Astrocyte of the spinal cord (primary cell): ENCODE measurements around the gene MYO3A.
A peak's percentile ranks its signal among the peaks of the same experiment; 100 is the strongest.

Experiments used
- DNase-seq: peaks from one replicate; pipeline ENCODE4 v3.0.0; 2011; ENCODE audit warnings: low read depth, low spot score
- H3K4me3 ChIP-seq: 2 replicates; pipeline ENCODE4 v1.5.1; 2011; ENCODE audit warnings: low read depth, mild to moderate bottlenecking, low read length, moderate library complexity
- in situ Hi-C: cut with HindIII; loops from 2 replicates; pipeline ENCODE4 v1.10.0; 2017; ENCODE audit warnings: low sequenced_read_pairs
- TF ChIP-seq, protein P1 (sequence below): IDR thresholded peaks from 2 replicates; pipeline ENCODE4 v1.5.1; 2012; ENCODE audit warnings: low read depth, mild to moderate bottlenecking, low read length, inconsistent platforms

The MYO3A gene

GRCh38 chr10:26213157-26213800 is 279.2 kb downstream of the MYO3A start:
- in situ Hi-C loops: no loop called here
- DNase-seq: no peak
- H3K4me3 ChIP-seq: no peak overlapping the region
- TF ChIP-seq, protein P1, sequence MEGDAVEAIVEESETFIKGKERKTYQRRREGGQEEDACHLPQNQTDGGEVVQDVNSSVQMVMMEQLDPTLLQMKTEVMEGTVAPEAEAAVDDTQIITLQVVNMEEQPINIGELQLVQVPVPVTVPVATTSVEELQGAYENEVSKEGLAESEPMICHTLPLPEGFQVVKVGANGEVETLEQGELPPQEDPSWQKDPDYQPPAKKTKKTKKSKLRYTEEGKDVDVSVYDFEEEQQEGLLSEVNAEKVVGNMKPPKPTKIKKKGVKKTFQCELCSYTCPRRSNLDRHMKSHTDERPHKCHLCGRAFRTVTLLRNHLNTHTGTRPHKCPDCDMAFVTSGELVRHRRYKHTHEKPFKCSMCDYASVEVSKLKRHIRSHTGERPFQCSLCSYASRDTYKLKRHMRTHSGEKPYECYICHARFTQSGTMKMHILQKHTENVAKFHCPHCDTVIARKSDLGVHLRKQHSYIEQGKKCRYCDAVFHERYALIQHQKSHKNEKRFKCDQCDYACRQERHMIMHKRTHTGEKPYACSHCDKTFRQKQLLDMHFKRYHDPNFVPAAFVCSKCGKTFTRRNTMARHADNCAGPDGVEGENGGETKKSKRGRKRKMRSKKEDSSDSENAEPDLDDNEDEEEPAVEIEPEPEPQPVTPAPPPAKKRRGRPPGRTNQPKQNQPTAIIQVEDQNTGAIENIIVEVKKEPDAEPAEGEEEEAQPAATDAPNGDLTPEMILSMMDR: no peak

GRCh38 chr10:26214004-26214403 is 280.0 kb downstream of the MYO3A start:
- H3K4me3 ChIP-seq: no peak overlapping the region
- in situ Hi-C loops: no loop called here
- TF ChIP-seq, protein P1: no peak
- no peak for DNase-seq

DNA sequence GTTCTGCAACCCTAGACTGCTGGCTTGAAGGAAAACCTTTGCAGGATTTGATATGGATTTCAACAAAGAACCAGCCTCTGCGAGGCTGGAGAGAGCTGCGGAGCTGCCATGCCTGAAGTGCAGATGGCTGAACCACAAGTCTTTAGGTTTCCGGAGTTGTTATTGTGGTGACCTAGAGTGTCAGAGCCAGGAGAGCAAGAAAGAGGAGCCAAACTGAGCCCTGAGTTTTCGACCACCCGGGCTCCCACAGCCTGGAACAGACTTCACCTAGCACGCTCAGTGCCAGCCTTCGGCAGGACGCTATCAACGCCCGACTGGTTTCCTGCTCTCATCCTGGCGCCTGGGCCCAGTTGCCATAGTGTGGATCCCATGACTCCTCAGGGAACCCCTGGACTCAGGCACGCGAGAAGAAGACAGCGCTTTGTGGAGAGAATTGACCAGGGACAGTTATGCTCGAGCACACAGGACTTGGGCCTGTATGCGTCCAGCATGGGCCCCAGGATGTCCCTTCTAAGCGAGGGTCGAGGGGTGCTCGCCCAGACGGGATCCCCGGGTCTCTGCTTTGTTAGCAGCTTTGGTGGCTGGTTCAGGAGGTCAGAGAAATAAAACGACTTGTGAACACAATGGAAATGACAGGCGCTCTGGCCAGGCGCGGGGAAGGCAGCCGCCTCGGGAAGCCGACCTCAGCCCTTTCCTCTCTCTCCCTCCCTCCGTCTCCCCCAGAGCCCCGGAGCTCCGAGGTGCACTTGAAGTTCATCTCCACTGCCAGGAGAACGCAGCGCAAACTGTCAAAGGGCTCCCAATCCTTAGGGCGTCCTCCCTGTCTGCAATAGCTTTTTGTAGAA is 280.7 kb downstream of the MYO3A start:
- H3K4me3 ChIP-seq: no peak overlapping the region
- DNase-seq: no peak
- in situ Hi-C loops: no loop called here
- TF ChIP-seq, protein P1: no peak

DNA sequence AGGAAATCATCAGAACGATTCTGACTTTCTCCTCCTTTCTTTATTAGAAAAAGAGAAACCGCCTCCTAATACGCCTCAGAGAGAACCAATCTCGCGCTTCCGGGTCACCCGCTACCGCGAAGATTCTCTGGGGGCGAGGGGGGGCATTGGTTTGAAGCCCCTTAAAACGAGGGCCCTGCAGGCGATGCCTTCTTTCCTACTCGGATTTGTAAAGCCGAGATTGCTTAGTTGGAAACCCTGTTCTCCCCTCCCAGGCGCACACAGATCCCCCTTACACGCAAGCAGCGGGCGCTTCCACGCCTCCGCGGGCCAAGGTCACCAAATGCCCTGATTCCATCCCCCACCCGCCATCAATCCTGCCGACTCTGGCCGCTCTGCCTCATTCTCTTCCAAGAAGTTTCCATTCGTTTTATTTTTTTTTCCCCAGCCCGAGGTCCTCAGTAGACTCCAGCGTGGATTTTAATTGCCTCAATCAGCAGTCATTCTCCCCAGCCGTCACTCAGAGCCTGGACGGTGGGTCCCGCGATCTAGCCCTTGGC is 281.4 kb downstream of the MYO3A start:
- no peak overlapping the region for H3K4me3 ChIP-seq
- in situ Hi-C loops: no loop called here
- no peak for DNase-seq
- TF ChIP-seq, protein P1: no peak

GRCh38 chr10:26215935-26216584 is 282.0 kb downstream of the MYO3A start:
- in situ Hi-C loops: no loop called here
- TF ChIP-seq, protein P1: no peak
- no peak overlapping the region for H3K4me3 ChIP-seq
- DNase-seq: peak; percentile 0

GRCh38 chr10:26216585-26217395 is 282.8 kb downstream of the MYO3A start, which contains the start of gene GAD2:
Gene GAD2 (plus strand): TSS chr10:26216774. CDS start chr10:26216810, 36 bp downstream.
- no peak within 1 kb of the TSS for H3K4me3 ChIP-seq
- in situ Hi-C loops: no loop called here
- no peak for DNase-seq
- TF ChIP-seq, protein P1: no peak
